ENCODE measurements around the gene XRN2. TPM values are rescaled to one million over a fixed set of nuclear protein-coding genes. Genes with fewer than 3 reads are reported as not detected.

The XRN2 gene
- total RNA-seq, 4 donors from 2014 or later, result 41.3 to 51.0 (median 46.4) TPM

DNA sequence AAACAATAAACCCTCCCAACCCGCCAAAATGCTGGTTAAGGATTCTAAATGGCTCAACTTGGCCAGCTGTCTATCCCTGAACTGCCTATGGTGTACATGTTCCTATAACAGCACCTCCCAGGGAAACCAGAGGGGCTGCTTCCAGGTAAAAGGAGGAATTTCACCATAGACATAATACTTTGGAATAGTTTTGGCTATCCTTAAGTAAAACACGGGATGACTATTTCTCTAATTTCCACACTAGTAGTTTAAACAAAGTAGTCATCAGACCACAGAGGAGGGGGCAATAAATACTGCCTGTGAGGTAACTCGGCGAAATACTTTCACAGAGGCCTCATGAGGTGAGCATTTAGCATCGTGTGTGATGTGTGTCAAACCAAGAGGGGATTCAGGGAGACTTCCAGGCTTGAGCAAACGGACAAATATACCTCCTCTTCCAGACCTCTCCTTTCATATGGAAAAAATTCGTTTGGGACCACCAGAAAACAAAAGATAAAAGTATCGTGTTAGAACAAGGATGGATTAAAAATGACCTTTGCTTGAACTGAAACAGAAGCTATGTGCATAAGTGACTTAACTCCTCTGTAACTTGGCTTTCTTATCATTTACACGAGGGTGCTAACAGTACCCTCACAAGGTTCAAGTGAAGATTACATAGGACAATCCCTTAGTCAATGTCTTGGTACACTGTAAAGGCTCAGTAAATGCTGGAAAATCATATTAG is 1.0 kb upstream of the XRN2 start:
- Histone ChIP-seq H3K4me3 (peak overlapping the region; percentile 99), H3K36me3 (no peaks in the 10 kb centered on the region), H3K4me1 (peaks cover 19% of the 10 kb centered on the region), H3K27ac (peak overlapping the region; percentile 100), H3K27me3 (no peaks in the 10 kb centered on the region), H3K9me3 (no peaks in the 10 kb centered on the region)
- no peak for DNase-seq (ENCODE audit: low spot score in 2 of 2)
- WGBS, result 62% methylated on average over 9 of the region's 9 CpGs
- no peak for TF ChIP-seq EP300 (IDR thresholded peaks at IDR 0.05)
- no peak for TF ChIP-seq POLR2A (IDR thresholded peaks at IDR 0.05)
- no peak for TF ChIP-seq POLR2AphosphoS5 (IDR thresholded peaks at IDR 0.05)
- TF ChIP-seq, protein P1, sequence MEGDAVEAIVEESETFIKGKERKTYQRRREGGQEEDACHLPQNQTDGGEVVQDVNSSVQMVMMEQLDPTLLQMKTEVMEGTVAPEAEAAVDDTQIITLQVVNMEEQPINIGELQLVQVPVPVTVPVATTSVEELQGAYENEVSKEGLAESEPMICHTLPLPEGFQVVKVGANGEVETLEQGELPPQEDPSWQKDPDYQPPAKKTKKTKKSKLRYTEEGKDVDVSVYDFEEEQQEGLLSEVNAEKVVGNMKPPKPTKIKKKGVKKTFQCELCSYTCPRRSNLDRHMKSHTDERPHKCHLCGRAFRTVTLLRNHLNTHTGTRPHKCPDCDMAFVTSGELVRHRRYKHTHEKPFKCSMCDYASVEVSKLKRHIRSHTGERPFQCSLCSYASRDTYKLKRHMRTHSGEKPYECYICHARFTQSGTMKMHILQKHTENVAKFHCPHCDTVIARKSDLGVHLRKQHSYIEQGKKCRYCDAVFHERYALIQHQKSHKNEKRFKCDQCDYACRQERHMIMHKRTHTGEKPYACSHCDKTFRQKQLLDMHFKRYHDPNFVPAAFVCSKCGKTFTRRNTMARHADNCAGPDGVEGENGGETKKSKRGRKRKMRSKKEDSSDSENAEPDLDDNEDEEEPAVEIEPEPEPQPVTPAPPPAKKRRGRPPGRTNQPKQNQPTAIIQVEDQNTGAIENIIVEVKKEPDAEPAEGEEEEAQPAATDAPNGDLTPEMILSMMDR (IDR thresholded peaks at IDR 0.05), result no peak

DNA sequence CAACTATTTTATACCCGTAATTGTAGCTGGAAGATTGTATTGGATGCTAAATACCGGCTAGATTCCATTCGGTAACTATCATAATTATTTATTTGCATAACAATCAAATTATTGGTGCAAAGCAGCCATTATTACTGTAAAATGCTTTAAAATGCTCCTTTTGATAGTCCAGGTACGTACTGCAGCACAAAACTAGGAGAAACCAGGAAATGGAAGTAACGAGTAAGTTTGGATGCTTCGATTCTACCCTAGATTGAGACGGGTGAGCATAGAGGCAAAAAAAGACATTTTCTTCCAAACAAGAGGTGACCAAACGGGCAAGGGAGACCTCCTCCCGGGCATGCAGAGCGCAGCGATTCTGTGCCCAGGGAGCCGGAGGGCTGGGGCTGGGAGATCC is 469 bp upstream of the XRN2 start:
- H3K27ac ChIP-seq, result peak overlapping the region; percentile 100
- H3K4me3 ChIP-seq, result peak overlapping the region; percentile 99
- H3K36me3 ChIP-seq, result no peaks in the 10 kb centered on the region
- H3K4me1 ChIP-seq, result peaks cover 19% of the 10 kb centered on the region
- no peaks in the 10 kb centered on the region for H3K27me3 ChIP-seq
- WGBS, result 5% methylated on average over 12 of the region's 12 CpGs
- no peaks in the 10 kb centered on the region for H3K9me3 ChIP-seq
- no peak for TF ChIP-seq POLR2A (IDR thresholded peaks at IDR 0.05)
- TF ChIP-seq EP300 (IDR thresholded peaks at IDR 0.05), result no peak
- TF ChIP-seq, protein P1 (IDR thresholded peaks at IDR 0.05), result no peak
- no peak for TF ChIP-seq POLR2AphosphoS5 (IDR thresholded peaks at IDR 0.05)
- DNase-seq (ENCODE audit: low spot score in 2 of 2), result no peak

DNA sequence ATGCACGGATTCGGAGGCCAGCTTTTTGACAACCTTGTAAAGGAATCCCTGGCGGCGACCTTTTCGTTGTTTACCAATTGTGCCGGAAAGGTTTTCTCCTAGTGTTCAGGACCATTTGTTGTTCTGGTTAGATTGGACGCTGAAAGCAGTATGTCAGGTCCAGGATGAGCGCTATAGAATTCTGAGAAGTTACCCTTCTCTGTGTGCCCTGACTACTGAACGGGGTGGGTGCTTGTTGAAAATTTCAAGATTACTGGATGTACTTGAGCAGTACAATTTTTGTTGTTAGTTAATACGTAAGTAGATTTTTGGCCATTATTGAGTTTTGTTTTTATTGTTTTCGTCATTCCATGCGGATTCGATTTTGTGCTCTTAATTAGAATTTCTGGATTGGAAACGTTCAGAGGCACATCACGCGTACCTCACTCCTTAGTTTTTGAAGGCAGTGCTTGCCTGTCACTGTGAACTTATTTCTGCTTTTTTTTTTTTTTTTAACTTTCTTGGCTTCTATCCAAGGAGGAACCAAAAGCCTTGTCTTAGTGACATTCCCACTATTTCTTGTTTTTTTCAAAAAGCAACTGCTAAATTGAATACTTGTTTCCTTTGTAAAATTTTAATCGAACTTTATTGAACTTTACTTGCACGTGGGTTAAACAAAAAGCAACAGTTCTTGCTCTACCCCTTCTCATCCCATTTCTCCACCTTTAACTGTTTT is 898 bp downstream of the XRN2 start:
- H3K4me3 ChIP-seq, result peak overlapping the region; percentile 99
- no peaks in the 10 kb centered on the region for H3K9me3 ChIP-seq
- DNase-seq (ENCODE audit: low spot score in 2 of 2), result no peak
- under 1% methylated on average over 18 of the region's 18 CpGs for WGBS
- no peaks in the 10 kb centered on the region for H3K27me3 ChIP-seq
- TF ChIP-seq, protein P1 (IDR thresholded peaks at IDR 0.05), result no peak
- TF ChIP-seq EP300 (IDR thresholded peaks at IDR 0.05) (no peak), POLR2A (IDR thresholded peaks at IDR 0.05) (no peak), POLR2AphosphoS5 (IDR thresholded peaks at IDR 0.05) (no peak)
- H3K4me1 ChIP-seq, result peaks cover 23% of the 10 kb centered on the region
- no peaks in the 10 kb centered on the region for H3K36me3 ChIP-seq
- peak overlapping the region; percentile 100 for H3K27ac ChIP-seq

DNA sequence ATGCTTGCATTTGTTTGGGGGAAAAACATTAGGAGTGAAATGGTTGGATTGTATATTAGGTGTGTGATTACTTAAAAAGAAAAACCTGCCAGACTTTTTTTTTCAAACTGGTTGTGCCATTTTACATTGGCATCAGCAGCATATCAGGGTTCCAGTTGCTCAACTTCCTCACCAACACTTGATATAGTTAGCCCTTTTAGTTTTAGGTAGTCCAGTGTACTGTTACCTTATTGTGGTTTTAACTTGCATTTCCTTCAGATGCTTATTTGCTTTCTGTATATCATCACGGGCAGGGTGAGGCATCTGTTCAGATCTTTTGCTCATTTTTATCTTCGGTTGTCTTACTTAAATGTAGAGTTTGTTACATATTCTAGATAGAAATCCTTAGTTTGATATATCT is 5.2 kb downstream of the XRN2 start:
- Histone ChIP-seq H3K9me3 (no peaks in the 10 kb centered on the region), H3K4me1 (peaks cover 27% of the 10 kb centered on the region), H3K36me3 (no peaks in the 10 kb centered on the region), H3K4me3 (no peak overlapping the region), H3K27ac (no peak overlapping the region), H3K27me3 (no peaks in the 10 kb centered on the region)
- 96% methylated on average over 2 of the region's 2 CpGs for WGBS
- TF ChIP-seq, protein P1 (IDR thresholded peaks at IDR 0.05), result no peak
- DNase-seq (ENCODE audit: low spot score in 2 of 2), result no peak

DNA sequence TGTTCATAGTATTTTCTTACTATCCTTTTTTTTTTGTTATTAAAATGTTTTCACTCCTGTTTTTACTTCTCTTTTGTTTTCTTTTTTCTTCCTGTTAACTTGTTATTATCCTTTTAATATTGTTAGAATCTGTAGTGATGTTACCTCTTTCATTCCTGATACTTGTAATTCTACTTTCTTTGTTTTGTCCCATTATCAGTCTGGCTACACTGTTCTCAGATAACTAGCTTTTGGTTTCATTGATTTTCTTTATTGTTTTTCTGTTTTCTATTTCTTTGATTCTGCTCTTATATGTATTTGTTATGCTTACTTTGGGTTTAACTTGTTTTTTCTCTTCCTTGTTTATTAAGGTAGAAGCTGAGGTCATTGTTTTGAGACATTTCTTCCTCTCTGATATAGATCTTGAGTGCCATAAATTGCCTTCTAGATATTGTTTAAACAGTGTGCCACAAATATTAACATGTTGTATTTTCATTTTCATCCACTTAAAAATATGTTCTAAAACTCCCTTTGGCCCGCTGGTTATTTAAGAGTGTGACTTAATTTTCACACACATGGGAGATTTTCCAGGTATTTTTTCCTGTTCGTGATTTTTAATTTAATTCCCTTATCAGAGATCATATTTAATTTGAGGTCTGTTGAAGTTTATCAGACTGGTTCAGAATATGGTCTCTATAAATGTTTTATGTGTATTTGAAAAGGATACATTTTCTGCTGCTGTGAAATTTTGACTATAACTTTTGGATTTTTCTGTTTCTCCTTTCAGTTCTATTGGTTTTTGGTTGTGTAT is 6.7 kb downstream of the XRN2 start:
- peaks cover 22% of the 10 kb centered on the region for H3K4me1 ChIP-seq
- H3K27ac ChIP-seq, result no peak overlapping the region
- DNase-seq (ENCODE audit: low spot score in 2 of 2), result no peak
- H3K27me3 ChIP-seq, result no peaks in the 10 kb centered on the region
- TF ChIP-seq POLR2AphosphoS5 (IDR thresholded peaks at IDR 0.05) (no peak), EP300 (IDR thresholded peaks at IDR 0.05) (no peak)
- H3K4me3 ChIP-seq, result no peak overlapping the region
- H3K9me3 ChIP-seq, result no peaks in the 10 kb centered on the region
- H3K36me3 ChIP-seq, result no peaks in the 10 kb centered on the region
- WGBS, result 63% methylated on average over 2 of the region's 2 CpGs
